ENCODE results near the gene TMEM131.

TMEM131 gene

DNA sequence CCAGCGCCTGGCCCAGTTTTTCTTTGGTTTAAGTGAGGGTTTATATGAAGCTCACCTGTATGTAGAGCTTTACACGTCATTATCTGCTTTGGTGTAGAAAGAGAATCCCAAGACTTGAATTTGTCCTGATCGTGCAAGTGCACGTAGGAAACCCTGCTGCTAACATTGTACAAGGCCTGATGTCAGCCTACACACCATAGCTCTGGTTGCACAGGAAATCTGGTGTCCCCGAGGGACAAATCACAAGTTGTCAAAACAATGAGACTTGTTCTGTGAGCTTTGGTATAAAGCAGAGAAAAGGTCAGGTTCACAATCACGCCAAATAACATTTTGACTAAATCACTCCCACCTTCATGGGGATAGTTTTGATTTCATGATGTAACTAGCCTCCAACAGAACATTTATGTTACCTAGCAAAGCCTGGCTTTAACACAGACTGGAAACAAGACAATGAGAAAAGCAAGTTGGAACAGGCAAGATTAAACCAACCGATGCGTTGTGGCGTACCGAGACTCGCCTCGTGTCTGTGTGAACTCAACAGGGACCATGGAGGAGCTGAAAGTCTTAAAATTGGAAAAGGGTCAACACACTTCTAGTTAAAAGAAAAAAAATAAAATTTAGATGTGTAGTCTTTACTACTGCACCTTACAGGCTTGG is 240.9 kb downstream of the TMEM131 start:
- no peak for DNase-seq

DNA sequence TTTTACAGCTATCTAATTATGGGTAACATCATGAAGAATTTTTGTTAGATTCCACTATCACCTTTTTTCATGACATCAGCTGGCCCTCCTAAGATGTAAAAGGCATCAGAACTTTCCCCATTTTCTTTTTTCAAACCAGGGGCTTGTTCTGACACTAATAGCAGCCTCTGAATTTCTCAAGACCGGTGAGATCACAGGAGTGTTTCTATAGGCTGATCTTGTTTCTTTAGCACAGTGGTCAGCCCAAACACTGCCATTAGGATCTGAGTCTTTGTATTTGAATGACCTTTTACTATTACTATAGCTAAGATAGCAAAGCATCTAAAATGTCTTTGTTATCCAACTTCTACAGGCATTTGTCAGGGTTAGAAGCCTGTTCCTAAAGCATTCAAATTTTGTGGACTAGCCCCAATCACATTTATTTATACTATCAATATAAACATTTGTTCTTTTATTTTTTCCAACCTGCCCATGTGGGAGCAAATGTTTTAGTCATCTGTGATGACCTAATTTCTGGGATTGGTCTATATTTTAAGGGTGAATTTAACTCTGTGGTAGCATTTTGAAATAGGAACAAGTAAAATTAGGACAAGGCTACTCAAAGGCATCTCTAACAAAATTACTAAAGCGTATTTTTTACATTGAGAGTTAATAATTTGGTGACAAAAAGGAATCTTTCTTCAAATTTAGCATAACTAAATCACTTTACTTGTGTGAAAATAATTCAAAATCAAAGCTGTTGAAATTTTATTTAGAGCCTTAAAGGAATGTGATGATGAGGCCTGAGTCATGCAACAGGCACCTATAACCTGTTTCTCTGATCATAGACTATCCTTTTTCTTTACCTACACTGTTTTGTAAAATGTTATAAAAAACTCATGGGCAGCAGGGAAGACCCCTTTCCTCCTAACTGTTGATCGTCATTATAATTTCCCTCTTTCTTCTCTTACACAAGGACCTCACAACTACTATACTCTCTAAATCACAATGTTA is 243.1 kb downstream of the TMEM131 start:
- DNase-seq = no peak

DNA sequence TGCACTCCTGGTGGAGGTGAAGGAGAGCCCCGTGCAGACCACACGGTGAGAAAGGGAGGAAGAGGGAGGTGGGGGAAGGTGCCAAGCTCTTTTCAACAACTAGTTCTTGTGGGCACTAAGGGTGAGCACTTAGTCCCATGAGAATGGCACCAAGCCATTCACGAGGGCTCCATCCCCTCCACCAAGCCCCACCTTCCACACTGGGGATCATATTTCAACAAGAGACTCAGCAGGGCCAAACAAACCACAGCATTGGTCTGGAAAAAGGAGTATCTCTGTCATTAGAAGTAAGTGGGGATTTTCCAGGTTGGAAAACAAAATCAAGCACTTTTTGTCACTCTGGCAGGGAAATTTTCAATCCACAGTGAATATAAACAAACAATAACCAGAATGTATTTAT is 244.0 kb downstream of the TMEM131 start:
- DNase-seq = peak; percentile 21

DNA sequence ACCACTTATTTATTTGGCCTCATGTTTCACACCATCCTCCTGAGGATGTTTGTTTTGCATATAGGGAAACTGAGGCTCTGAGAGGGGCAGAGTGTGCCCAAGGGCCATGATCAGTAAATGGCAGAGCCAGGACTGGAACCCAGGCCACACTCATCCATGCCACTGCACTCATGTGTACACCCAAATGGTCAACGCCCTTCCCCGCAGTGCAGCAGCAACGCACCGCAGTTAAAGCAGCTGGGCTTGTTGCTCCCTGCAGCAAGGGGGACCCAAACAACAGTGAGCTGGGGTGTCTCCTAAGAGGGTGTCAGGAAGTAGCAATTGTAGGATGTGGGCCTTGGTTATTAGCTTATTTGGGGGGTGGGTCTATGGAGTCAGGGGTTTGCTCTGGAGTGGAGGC is 245.7 kb downstream of the TMEM131 start:
- DNase-seq = no peak

DNA sequence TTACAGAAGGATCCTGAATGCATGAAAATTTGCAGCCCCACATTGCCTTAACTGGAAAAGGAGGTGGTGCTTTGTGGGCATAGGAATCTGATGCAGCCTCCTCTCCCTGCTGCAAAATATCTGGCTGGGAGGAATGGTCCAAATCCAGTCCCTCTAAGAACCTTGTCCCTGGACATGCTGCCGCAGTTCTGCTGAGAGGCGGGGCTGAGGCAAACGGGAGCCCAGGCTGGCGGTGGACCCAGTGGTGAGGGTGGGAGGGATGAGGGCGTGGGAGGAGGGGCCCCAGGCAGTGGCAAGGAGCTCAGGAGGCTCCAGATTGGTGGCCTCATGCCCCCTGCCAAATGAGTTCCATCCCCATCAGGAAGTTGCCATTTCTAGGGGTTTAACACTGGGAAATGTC is 246.2 kb downstream of the TMEM131 start:
- no peak for DNase-seq

DNA sequence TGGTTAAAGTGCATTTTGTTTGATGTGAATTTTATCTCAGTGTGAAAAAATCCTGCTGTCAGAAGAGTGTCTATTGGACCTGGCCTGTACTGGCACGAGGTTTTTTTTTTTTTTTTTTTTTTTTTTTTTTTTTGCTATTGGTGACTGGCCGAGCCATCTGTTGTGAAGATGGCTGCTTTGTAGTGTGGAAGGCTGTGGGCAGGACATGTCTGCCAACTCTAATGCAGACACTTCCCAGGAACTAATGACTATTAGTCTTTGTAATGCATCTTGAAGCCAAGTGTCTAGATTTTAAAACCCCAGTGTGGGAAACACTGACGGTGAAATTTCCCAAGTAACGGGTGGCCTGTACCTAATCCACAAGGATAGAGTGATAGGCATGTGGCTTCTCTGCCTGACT is 248.0 kb downstream of the TMEM131 start:
- DNase-seq = peak; percentile 48

DNA sequence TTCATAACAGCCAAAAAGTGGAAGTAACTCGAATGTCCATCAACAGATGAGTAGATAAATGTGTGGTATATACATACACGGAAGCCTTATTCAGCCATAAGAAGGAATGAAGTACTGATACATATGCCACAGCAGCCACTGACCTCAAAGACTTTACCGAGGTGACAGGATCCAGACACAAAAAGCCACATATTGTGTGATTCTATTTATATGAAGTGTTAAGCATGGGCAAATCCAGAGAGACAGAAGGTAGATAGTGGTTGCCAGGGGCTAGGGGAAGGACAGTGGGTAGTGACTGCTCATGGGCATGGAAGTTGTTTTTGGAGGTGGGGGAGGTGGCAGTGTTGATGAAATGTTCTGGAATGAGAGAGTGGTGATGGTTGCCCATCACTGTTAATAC is 248.5 kb downstream of the TMEM131 start:
- DNase-seq = no peak

DNA sequence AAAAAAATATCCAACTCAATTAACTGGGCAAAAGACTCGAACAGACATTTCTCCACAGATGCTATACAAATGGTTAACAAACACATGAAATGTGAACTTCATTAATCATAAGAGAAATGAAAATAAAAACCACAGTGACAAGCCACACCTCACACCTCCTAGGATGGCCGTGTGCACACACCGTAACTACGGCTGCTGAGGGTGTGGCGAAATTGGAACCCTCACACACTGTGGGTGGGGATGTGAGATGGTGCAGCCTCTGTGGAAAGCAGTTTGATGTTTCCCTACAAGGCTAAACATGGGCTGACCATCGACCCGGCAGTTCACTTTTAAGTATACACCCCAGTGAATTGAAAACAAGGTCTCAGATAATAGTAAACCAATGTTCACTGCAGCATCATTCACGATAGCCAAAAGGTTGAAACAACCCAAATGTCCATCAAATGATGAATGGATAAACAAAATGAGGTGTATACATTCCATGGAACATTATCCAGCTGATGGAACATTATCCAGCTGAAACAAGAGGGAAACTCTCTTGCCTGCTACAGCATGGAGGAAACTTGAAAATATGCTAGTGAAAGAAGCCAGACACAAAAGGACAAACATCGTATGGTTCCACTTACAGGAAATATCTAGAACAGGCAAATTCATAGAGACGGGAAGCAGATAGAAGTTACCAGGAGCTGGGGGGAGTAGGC is 250.1 kb downstream of the TMEM131 start:
- DNase-seq = no peak

DNA sequence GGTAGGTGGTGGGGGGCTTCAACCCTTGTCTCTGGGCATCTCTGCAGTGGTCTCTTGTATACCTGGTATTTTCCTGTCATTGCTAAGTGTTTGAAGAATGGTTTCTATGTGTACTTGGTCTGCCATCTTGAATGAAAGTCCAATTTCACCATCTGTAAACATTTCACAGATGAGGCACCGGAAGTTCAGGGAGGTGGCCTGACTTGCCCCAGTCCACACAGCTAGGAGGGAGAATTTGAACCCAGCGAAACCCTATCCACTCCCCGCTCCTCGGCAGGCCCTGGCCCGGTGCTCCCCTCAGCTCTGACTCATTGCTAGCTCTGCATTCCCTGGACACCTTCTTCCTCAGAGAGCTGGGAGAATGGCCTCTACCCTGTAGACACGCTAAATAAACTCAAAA is 251.8 kb downstream of the TMEM131 start:
- no peak for DNase-seq

DNA sequence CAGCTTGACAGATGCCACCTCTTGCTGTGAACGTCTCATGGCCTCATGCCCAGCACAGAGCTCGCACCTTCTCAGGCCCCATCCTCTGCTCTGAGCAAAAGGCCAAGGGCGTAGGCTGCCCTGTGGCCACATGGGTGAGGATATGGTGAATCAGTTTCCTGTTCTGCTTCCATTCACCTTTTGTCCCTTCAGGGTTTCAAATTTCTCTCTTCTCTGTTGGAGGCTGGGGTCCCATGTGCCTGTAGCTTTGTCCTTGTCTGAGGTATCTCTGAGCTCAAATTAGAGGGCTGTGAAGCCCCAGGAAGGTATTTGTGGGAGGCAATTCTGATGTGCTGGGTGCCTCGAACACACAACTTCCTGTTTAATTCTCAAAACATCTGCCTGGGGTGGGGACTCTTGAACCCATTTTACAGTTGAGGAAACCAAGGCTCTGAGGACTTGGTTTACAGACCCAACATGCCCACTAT is 253.3 kb downstream of the TMEM131 start:
- DNase-seq = no peak

DNA sequence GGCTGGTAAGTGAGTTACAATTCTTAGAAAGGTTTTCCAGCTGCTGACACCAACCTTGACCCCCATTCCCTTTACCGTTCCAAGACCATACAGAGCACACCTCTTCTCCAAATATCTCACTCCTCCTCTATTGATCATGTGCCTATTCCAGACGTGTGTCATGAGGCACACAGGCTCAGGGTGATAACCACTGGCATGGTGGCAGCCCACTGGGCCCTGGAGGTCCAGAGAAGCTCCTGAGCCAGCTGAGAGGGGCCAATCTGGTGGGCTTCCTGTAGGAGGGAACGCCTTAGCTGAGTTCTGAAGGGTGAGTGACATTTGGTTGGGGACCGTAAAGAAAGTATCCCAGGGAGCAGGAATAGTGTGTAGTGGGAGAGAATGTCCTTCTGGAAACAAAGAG is 254.1 kb downstream of the TMEM131 start:
- no peak for DNase-seq

DNA sequence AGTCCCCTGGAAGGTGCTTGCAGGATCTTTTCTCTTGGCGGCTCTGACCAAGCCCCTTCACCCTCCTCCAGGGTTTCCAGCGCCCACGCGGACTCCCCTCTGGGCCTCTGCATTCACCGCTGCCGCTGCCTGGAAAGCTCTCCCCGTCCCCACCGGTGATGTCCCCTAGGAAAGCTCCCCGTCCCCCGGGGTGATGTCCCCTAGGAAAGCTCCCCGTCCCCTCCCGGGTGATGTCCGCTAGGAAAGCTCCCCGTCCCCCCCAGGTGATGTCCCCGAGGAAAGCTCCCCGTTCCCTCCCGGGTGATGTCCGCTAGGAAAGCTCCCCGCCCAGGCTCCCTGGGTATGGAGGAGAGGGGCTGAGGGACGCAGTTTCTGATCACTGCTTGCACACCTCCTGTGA is 254.5 kb downstream of the TMEM131 start:
- no peak for DNase-seq

DNA sequence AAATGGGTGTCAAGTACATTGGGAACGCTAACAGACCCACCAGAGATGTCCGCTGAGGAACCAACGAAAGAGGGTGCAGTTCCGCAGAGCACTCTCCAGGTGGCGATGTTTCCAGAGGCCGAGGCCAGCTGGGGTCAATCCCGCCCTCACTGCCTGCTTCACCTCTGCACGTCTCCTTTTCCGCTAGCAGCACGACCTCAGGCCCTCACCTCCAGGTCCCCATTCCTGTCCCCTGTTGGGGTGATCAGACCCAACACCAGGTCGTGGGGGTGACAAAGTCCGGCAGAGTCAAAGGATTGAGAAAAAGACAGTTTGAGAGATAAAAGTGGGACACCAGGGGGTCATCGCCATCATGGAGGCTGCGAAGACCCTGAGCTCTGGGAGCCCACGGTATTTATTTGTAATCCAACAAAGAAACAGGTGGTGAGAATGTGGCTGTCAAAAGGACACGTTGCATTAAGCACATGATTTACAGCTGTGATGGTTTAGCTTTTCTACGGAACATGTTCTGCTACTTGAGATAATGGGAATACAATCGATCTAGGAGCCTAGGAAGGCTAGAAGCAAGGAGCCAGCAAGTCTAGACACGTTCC is 255.1 kb downstream of the TMEM131 start:
- DNase-seq = peak; percentile 36

DNA sequence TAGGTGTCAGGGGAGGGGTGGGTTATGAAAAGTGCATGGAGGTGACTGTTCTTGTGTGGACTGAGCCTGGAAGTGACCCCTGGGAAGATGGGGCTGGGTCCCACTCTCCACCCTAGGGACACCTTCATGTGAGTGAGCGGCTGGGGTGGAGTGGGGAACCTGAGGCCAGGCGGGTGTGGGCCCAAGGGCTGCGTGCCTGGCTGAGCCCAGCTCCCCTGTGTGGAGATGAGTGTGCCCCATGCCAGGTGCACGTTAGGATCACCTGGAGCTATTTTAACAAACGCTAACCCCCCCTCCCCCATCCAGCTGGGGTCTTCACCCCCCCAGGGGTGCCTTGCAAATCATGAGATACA is 255.9 kb downstream of the TMEM131 start:
- no peak for DNase-seq

DNA sequence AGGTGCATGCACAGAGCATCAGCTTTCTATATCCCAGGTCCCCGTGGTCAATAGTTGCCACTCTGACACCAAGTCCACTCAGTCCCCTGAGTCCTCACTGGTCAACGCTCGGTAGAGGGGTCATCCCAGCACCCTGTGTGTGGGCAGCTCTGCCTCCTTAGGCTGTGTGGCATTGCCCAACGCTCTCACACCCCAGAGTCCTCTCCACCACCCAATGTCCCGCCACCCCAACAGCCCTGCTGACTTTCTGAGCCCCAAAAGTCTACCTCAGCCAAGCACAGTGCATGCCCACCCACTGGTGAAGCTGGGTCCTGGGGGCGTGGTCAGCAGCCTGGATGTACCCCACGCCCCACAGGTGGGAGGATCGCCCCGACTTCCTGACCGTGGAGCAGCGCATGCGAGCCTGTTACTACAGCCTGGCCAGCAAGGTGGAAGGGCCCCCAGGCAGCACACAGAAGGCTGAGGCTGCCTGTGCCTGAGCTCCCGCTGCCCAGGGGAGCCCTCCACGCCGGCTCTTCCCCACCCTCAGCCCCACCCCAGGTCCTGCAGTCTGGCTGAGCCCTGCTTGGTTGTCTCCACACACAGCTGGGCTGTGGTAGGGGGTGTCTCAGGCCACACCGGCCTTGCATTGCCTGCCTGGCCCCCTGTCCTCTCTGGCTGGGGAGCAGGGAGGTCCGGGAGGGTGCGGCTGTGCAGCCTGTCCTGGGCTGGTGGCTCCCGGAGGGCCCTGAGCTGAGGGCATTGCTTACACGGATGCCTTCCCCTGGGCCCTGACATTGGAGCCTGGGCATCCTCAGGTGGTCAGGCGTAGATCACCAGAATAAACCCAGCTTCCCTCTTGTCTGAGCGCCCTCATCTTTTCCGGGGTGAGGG is 256.5 kb downstream of the TMEM131 start:
- DNase-seq = no peak

DNA sequence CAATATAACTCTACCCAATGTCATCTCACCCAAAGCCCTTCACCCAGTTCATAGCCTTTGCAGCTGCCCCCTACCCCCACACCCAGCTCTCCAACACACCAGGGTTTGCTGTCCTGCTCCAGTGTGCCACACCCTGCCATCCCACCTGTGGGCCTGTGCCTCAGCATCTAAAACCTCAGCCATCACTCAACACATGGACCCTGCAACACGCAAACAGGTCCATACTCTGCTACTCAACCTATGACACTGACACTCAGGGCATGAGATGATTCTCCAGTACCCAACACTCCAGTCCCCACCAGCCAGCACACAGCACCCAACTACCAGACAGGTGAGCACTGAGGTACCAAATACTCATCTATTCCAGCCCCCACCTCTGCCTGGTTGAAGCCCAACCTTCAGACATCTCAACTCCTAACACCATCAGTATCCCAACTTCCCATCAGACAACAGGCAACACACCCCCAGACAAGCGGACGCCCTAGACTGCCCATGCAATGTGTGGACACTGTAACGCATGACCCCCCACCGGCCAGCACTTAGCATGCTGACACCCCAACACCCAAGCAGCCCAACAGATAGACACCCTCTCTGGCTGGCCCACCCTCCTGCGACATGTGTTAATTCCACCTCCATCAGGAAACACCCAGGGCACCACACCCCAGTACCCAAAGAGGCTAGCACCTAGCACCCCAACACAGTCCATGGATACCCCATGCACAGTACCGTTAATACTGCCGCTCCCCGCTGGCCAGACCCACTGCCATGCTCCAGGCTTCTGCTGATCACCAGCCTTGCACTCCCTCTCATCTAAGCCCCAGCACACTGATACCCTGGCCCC is 257.3 kb downstream of the TMEM131 start:
- no peak for DNase-seq

DNA sequence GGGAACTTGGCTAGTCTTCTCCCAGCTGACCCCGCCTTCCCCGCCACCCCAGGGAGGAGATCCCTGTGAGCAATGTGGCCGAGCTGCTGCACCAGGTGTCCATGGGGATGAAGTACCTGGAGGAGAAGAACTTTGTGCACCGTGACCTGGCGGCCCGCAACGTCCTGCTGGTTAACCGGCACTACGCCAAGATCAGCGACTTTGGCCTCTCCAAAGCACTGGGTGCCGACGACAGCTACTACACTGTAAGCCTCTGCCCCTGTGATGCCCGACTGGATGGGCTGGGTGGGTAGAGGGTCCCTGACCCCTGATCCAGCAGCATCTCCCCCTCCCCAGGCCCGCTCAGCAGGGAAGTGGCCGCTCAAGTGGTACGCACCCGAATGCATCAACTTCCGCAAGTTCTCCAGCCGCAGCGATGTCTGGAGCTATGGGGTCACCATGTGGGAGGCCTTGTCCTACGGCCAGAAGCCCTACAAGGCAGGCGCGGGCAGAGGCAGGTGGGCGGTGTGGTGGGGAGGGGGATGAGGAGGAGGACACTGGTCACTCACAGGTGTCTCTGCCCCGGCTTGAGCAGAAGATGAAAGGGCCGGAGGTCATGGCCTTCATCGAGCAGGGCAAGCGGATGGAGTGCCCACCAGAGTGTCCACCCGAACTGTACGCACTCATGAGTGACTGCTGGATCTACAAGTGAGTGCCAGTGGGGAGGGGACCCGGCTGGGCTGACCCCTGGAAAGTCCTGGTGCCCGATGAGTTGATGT is 258.1 kb downstream of the TMEM131 start:
- DNase-seq = no peak

DNA sequence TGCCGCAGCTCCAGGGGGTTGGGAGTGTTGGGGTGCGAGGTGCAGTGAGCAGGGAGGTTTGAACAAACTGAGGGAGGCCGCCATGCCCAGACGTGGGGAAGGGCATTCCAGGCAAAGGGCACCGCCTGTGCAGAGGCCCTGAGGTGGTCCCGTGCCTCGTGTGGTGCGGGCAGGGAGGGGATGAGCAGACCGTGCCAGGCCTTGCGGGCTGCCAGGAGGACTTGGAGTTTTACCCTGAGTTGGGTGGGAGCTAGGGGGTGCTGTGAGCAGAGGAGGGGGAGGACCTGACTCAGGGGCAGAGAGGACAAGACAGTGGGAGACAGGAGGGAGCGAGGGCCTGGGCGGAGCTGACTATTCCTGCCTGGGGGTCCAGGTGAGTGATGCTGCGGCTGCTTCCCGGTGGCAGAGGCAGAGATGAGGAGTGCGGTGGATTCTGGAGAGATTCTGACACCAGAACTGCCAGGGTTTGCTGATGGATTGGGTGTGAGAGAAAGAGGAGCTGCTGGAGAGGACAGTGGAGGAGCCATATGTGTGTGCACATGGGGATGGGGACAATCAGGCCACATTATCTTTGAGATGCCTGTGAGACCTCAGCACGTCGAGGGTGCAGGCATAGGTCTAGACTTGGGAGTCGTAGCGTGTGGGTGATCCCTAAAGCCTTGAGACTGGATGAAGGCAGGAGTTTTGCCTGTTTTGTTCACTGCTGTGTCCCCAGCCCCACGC is 259.0 kb downstream of the TMEM131 start:
- no peak for DNase-seq

DNA sequence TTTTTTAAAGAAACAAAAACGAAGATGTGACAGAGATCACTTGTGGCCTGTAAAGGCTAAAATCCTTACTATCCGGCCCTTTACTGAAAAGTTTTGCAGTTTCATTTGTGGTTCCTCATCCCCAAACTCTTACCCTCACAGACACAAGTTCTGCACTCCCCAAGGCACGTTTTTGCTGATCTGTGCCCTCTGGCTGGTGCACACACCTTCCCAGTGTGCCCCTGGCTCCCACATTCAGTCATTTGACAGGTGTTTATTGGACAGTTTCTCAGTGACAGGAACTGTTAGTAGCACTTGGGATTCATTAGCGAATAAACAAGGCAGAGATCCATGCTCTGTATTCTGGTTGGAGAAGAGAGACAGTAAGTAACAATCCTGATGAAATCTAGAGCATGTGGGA is 259.6 kb downstream of the TMEM131 start:
- no peak for DNase-seq

All from fibroblast of skin of scalp (primary cell).